Stimulated activated CD8-positive, alpha-beta memory T cell treated with anti-CD3 and anti-CD28 coated beads, Interleukin-4, amount 100 ng/mL, for 1 hour (primary cell): ENCODE data around the gene ZNF414.
"Not testable (repeated sequence)": the region's sequence is repeated elsewhere in the genome, so short reads cannot be mapped to it uniquely, and the experiment has no call there.

ENCODE experiments used
- DNase-seq, 2 donors: peaks; one replicate each; pipeline ENCODE4 v3.0.0-alpha.2; 2020; ENCODE audit warnings: low read depth in 2 of 2, low spot score in 1 of 2

ZNF414 gene

GRCh38 chr19:8518536-8518935 lies 4.6 kb upstream of the ZNF414 start:
- no peak for DNase-seq

GRCh38 chr19:8517551-8518442 lies 3.8 kb upstream of the ZNF414 start:
- DNase-seq: peak in 1 of 2 donors; percentile 35

DNA sequence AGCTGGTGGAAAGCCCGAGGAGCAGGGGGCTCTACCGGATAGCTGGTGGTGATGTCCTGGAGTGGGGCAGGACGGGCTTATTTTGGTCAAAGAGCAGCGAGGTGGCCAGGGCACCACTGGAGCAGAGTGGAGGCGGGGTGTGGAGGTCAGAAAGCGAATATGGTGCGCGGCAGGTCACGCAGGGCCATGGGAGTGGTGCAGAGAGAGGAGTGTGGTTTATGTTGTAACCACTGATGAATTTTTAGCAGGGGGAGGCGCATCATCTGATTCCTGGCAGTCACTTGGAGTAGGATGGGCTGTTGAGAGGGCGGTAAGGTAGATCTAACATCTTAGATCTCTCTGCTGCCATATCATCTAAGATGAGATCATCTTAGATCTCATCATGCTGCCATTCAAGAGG lies 1.4 kb upstream of the ZNF414 start:
- DNase-seq: peak in 1 of 2 donors; percentile 26

GRCh38 chr19:8514505-8515009 lies 590 bp upstream of the ZNF414 start:
- not testable (repeated sequence) for DNase-seq

DNA sequence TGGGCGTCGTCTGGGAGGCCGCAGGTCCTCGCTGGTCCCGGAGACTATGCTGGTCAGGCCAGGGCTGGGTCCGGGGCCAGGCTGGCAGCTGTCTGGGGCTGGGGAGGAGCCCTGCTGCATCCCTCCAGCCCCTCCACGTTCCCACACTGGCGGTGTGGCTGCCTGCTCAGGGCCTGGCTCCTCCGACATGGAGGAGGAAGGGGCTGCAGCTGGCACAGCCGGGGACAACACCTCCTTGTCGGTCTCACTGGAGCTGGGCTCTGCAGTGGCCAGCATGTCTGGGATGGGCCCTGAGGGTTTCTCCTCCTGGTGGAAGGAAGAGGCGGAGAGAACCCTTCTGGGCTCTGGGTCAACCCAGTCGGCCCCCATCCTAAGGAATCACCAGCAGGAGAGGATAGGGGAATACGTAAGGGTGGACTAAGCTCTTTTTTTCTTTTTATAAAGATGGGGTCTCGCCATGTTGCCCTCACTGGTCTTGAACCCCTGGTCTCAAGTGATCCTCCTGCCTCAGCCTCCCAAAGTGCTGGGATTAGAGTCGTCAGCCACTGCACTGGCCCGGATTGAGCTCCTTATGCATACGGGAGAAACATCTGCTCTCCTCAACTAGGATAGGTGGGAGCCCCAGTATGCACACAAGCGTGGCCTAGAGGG lies 806 bp downstream of the ZNF414 start:
- no peak for DNase-seq

DNA sequence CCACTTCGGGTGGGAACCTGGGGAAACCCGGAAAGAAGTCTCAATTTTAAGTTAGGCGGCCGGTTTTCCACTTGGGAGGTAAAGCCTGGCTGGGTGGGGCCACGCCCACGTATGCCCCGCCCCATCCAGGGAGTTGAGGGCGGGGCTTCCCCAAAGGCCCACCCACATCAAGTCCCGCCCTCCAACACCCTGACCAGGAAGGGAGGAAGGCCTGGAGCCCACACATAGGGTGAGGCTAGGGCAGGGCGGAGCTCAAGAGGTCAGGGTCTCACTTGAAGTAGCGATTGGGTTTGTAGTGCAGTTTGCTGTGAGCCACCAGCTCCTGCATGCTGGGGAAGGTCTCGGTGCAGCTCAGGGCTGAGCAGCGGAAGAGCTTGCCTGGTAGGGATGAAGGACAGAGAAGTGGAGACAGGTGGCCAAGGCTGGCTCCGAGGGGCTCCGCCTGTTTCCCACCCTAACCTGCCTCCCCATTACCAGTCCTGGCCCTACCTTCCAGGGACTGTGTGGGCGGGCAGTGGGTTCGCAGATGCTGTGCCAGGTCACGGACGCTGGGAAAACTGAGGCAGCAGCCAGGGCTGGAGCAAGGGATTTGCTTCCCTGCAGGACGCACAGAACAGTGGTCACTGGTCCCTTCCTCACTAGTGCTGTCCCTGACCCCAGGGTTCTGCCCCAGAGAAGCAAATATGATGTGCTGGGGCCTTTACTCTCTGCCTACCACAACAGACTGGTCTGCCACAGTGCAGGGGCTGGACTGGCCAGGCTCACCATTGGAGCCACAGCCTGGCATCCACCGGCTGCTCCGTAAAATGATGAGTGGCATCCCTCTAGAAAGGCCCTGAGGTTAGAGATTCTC lies 1.6 kb downstream of the ZNF414 start:
- DNase-seq: no peak

GRCh38 chr19:8511573-8512101 lies 2.3 kb downstream of the ZNF414 start:
- DNase-seq: no peak

DNA sequence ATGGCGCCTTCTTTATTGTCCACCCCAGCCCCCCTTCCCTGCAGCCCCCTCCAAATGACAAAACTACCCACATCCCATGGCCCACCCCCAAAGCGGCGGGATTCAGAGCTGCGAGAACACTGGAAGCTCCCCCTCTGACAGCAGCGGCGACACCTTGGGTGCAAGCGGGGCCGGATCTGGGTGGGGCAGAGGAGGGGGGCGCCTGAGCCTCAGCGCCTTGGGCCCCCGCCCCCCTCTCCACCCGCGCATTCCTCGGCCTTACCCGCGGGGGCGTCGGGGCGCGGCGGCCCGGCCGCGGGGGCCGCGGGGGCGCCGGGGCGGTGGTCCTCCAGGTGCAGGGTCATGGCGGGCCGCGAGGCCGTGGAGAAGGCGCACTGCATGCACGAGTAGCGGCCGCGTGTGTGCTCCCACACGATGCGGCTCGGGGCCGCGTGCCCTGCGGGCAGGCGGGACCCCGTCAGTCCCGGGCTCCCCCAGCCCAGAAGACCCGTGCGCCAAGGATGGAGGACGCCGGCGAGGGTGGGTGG lies 3.3 kb downstream of the ZNF414 start:
- DNase-seq: no peak

DNA sequence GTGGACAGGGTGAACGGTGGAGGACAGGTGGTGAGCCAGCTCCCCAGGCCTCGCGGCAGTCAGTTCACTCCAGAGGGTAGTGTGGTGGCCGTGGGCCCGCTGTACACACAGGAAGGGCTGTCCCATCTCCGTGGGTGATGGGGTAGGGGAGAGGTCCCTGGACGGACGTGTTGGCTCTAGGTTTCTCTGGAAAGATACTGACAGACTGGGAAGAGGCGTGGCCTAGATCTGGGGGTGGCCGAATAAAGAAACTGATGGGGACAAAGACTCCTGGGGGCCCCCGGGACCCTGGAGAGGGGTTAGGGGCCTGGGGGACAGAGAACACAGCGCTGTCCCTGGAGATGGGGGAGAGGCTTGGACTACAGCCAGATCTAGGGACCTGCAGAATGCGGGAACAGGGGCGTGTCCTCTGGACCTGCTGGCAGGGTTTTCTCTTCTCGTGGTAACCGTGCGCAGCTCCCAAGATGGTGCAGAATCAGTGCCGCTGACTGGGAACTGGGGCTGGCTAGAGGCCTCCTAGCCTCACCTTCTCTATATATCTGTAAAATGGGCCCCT lies 7.5 kb downstream of the ZNF414 start:
- DNase-seq: no peak

GRCh38 chr19:8505680-8506401 lies 8.1 kb downstream of the ZNF414 start:
- DNase-seq: peak; percentile 35 to 52

DNA sequence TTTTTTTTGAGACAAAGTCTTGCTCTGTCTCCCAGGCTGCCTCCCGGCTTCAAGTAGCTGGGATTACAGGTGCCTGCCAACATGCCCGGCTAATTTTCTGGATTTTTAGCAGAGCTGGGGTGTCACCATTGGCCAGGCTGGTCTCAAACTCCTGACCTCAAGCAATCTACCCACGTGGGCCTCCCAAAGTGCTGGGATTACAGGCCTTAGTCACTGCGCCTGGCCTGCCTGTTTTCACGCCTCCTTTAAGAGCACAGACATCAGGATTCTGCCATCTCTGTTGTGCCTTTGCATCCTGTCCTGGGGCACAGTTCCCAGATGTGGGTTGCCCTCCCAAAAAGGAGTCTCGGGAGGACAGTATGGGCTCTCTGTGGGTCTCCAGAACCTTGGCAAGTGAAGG lies 9.0 kb downstream of the ZNF414 start:
- no peak for DNase-seq

GRCh38 chr19:8504171-8504570 lies 9.8 kb downstream of the ZNF414 start:
- DNase-seq: no peak

- DNase-seq: no peak
These were observed 10.5 kb downstream of the ZNF414 start for GRCh38 chr19:8503510-8503909.

- no peak for DNase-seq
These were observed 12.0 kb downstream of the ZNF414 start for GRCh38 chr19:8501981-8502380.

DNA sequence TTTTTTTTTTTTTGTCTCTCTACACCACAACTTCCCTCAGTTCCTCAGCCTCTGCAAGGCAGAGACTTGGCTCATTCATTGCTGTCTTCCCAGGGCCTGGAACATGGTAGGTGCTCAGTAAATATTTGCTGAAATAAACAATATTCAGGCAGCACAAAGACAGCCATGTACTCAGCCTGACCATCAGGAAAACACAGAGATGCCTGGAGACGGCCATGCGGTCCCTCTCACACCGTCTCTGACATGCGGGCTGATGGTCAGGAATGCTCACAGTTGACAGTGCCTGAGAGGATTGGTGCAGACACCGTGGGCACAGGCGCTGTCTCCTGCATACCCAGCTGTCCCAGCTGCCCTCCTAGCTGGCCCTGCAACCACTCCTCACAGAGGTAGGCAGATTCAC lies 12.5 kb downstream of the ZNF414 start:
- no peak for DNase-seq

GRCh38 chr19:8500158-8500557 lies 13.8 kb downstream of the ZNF414 start:
- no peak for DNase-seq

- no peak for DNase-seq
These were observed 14.7 kb downstream of the ZNF414 start for GRCh38 chr19:8499048-8499833.

DNA sequence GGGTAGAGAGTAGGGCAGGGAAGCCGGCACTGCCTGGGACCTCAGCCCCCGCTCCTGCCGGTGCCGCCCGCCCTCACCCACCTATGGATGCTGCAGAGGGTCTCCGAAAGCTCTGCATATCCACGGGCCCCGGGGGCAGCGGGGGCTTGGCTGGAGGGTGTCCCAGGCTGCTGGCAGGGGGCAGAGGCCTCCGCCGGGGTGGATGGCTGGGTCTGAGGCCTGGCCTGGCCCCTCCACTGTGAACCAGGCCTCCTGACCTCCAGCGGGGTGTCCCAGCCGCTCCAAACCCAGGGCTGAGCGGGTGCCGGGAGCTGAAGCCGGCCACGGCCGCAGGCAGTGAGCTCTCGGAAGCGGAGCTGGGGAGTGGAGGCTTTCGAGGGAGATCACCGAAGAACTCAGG lies 15.7 kb downstream of the ZNF414 start:
- DNase-seq: no peak

GRCh38 chr19:8494158-8494557 lies 19.8 kb downstream of the ZNF414 start:
- DNase-seq: no peak
